Sigmoid colon (tissue), 7 donors: ENCODE results near the gene FBXO30. TPM values are rescaled to one million over a fixed set of nuclear protein-coding genes. Genes with fewer than 3 reads are reported as not detected.
A peak's percentile ranks its signal among the peaks of the same experiment; 100 is the strongest.

ENCODE experiments used
- DNase-seq: peaks from one replicate; pipeline ENCODE4 v3.0.0-alpha.2; 2019
- H3K27ac ChIP-seq, 4 donors: fragments of 200-600 bp; sonication (generic); one replicate each; pipeline ENCODE4 v1.5.1; 2016 to 2019; ENCODE audit warnings: mild to moderate bottlenecking in 1 of 4
- H3K27me3 ChIP-seq, 3 donors: fragments of 200-600 bp; sonication (generic); one replicate each; pipeline ENCODE4 v1.5.1; 2019; ENCODE audit warnings: mild to moderate bottlenecking in 1 of 3
- H3K36me3 ChIP-seq, 4 donors: fragments of 200-600 bp; sonication (generic); one replicate each; pipeline ENCODE4 v1.5.1; 2016 to 2019
- H3K4me1 ChIP-seq, 4 donors: fragments of 200-600 bp; sonication (generic); one replicate each; pipeline ENCODE4 v1.5.1; 2017 to 2019
- H3K4me3 ChIP-seq, 4 donors: fragments of 200-600 bp; sonication (generic); one replicate each; pipeline ENCODE4 v1.5.1; 2017 to 2019; ENCODE audit warnings: mild to moderate bottlenecking in 2 of 4, moderate library complexity in 1 of 4
- H3K9me3 ChIP-seq, 4 donors: fragments of 200-600 bp in 3 of 4; sonication (generic) in 3 of 4; one replicate each; pipeline versions ENCODE4 v1.5.1 to v1.6.1; 2013 to 2019
- EP300 ChIP-seq, 4 donors: sonication (generic); formaldehyde crosslinking; IDR thresholded peaks; one replicate each; pipeline ENCODE4 v1.6.1; 2017; ENCODE audit warnings: antibody characterized with exemption in 4 of 4
- POLR2A ChIP-seq, 2 donors: fragments of 450-650 bp; IDR thresholded peaks; one replicate each; pipeline ENCODE4 v1.6.1; 2016; ENCODE audit warnings: antibody characterized with exemption in 2 of 2, mild to moderate bottlenecking in 2 of 2, moderate library complexity in 2 of 2
- POLR2AphosphoS5 ChIP-seq, 4 donors: sonication (generic); formaldehyde crosslinking; IDR thresholded peaks; one replicate each; pipeline ENCODE4 v1.6.1; 2017; ENCODE audit warnings: antibody characterized with exemption in 4 of 4
- WGBS, 2 donors: extraction: QIAGEN DNeasy Blood & Tissue Kit; methylation state at CpG; one replicate each; pipeline ENCODE4 v1.1.7; 2013; 5-methylcytosine and 5-hydroxymethylcytosine counted together
- intact Hi-C: fragments of 100-400 bp; cut with DNase I; formaldehyde crosslinking; loops from one replicate; pipeline ENCODE4 v1.15.1; 2023
- polyA plus RNA-seq, 3 donors: library from polyadenylated mRNA; stranded (reverse); fragments of 200-250 nt; gene quantifications; one replicate each; pipeline ENCODE4 v1.2.3, GENCODE V29; 2013
- total RNA-seq, 4 donors: library from RNA; depleted of rRNA; stranded (reverse); fragments of >200 nt; gene quantifications; one replicate each; pipeline ENCODE4 v1.1.0, GENCODE V29; 2016
- TF ChIP-seq, protein P1 (sequence below), 4 experiments: fragments of 450-650 bp in 3 of 4; fragments of 200-600 bp in 1 of 4; IDR thresholded peaks; one replicate each; pipeline ENCODE4 v1.5.1; 2016 to 2019; ENCODE audit warnings: antibody characterized with exemption in 4 of 4, mild to moderate bottlenecking in 3 of 4, moderate library complexity in 2 of 4
- donor health status: healthy with polysubstance abuse.
- donor health status: Bipolar disorder and iron deficiency.
- donor health status: healthy.

FBXO30 gene
- total and polyA plus RNA-seq, 7 donors, result 2.3 to 53.9 (median 37.9) TPM

DNA sequence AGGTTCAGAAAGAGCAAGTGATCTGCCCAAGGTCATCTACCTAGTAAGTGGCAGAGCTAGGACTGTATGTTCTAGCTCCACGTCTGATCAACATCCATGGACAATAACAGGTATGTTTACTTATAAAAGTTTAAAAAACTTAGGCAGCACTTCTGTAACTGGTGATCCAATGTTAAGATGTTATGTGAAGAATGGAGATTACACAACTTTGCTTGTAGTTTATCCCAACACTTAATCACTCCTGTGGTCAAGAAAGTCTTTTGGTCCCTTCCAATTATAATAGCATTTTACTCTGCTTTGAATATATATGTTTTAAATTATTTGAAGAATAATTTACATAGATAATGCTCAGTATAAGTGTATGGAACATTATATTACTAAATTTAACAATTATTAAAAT, 4.8 kb downstream of the FBXO30 start:
- peaks cover 0 to 75% (median 44%) of the 10 kb centered on the region in 4 donors for H3K4me1 ChIP-seq
- H3K4me3 ChIP-seq, result peak overlapping the region in 3 of 4 donors; percentile 0 to 15 (median 2)

DNA sequence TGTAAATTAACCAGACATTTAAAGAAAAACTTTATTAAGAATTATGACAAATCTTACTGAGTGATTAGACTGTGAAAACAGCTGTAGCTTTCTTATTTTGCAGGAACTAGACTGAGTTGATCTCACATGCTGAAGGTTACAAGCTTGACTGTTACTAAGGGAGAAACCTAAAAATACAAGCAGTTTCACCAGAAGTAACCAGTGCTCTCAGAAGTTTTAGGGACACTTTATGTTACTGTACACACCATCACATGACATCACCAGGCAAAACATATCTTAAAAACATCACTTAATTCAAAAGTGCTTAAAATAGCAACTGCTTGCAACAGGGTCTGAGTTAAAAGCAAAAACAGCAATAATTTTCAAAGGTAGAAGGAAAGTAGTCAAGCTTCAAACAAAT, 5.4 kb downstream of the FBXO30 start:
- Histone ChIP-seq H3K9me3 (no peaks in the 10 kb centered on the region), H3K4me1 (peaks cover 0 to 81% (median 47%) of the 10 kb centered on the region in 4 donors), H3K4me3 (peak overlapping the region in 1 of 4 donors; percentile 2), H3K27ac (peak overlapping the region; percentile 50 to 98 (median 93)), H3K36me3 (peaks cover 0 to 20% (median 5%) of the 10 kb centered on the region in 4 donors), H3K27me3 (no peaks in the 10 kb centered on the region)
- DNase-seq, result no peak
- intact Hi-C loops, result no loop called here
- TF ChIP-seq EP300 (IDR thresholded peaks at IDR 0.05) (no peak), POLR2AphosphoS5 (IDR thresholded peaks at IDR 0.05) (no peak), POLR2A (IDR thresholded peaks at IDR 0.05) (no peak)
- TF ChIP-seq, protein P1, sequence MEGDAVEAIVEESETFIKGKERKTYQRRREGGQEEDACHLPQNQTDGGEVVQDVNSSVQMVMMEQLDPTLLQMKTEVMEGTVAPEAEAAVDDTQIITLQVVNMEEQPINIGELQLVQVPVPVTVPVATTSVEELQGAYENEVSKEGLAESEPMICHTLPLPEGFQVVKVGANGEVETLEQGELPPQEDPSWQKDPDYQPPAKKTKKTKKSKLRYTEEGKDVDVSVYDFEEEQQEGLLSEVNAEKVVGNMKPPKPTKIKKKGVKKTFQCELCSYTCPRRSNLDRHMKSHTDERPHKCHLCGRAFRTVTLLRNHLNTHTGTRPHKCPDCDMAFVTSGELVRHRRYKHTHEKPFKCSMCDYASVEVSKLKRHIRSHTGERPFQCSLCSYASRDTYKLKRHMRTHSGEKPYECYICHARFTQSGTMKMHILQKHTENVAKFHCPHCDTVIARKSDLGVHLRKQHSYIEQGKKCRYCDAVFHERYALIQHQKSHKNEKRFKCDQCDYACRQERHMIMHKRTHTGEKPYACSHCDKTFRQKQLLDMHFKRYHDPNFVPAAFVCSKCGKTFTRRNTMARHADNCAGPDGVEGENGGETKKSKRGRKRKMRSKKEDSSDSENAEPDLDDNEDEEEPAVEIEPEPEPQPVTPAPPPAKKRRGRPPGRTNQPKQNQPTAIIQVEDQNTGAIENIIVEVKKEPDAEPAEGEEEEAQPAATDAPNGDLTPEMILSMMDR (IDR thresholded peaks at IDR 0.05), result no peak

More for the DNA sequence above, 4.8 kb downstream of the FBXO30 start:
- no peak for DNase-seq
- Histone ChIP-seq H3K27me3 (no peaks in the 10 kb centered on the region), H3K27ac (peak overlapping the region; percentile 50 to 98 (median 93)), H3K9me3 (no peaks in the 10 kb centered on the region), H3K36me3 (peaks cover 0 to 14% (median 5%) of the 10 kb centered on the region in 4 donors)
- 75 to 79% methylated on average over 1 of the region's 1 CpG for WGBS, 2 donors
- TF ChIP-seq EP300 (IDR thresholded peaks at IDR 0.05) (no peak), POLR2A (IDR thresholded peaks at IDR 0.05) (no peak), POLR2AphosphoS5 (IDR thresholded peaks at IDR 0.05) (no peak)
- TF ChIP-seq, protein P1 (IDR thresholded peaks at IDR 0.05), result no peak
- intact Hi-C loops, result no loop called here

DNA sequence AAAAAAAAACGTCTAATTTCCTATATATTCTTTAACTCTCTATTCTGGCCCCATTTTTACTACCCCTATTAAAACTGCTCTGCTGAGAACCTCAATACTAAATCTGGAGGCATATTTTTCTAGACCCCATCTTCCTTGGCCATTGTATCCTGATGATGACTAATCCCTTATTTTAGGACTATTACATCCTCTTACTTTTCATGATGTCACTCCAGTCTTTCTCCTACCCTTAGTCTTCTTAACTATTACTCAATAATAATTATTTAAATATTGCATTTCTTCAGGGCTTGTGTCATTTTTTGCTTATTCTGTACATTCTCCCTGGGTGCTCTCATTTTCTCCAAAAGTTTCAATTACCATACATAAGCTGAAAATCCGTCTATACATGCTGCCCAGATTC, 6.4 kb downstream of the FBXO30 start:
- Histone ChIP-seq H3K27me3 (no peaks in the 10 kb centered on the region), H3K4me3 (no peak overlapping the region), H3K36me3 (peaks cover 0 to 27% (median 5%) of the 10 kb centered on the region in 4 donors), H3K27ac (peak overlapping the region; percentile 50 to 98 (median 93)), H3K4me1 (peaks cover 0 to 91% (median 47%) of the 10 kb centered on the region in 4 donors), H3K9me3 (no peaks in the 10 kb centered on the region)
- intact Hi-C loops, result no loop called here
- no peak for DNase-seq
- 80 to 87% methylated on average over 2 of the region's 2 CpGs for WGBS, 2 donors
- TF ChIP-seq POLR2AphosphoS5 (IDR thresholded peaks at IDR 0.05), result no peak
- TF ChIP-seq, protein P1 (IDR thresholded peaks at IDR 0.05), result no peak
- no peak for TF ChIP-seq EP300 (IDR thresholded peaks at IDR 0.05)
- no peak for TF ChIP-seq POLR2A (IDR thresholded peaks at IDR 0.05)

DNA sequence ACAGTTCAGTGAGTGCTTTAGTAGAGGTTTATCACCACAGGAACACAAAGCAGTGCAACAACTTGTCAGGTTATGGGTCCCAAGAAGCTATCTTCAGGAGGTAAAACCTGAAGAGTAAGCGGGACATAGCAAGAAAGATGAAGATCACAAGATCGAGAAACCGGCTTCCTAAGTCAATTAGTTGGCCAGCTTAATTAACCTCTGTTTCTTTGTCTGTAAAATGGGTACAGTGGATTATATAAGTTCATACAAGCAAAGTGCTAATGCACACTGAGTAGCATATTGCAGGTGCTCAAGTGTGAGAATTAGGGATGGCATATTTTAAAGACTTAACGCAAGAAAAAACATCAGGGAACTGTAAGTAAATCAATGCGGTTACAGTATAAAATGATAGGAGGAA, 12.5 kb downstream of the FBXO30 start:
- H3K27me3 ChIP-seq, result no peaks in the 10 kb centered on the region
- TF ChIP-seq POLR2AphosphoS5 (IDR thresholded peaks at IDR 0.05) (no peak), POLR2A (IDR thresholded peaks at IDR 0.05) (no peak), EP300 (IDR thresholded peaks at IDR 0.05) (no peak)
- TF ChIP-seq, protein P1 (IDR thresholded peaks at IDR 0.05), result no peak
- H3K27ac ChIP-seq, result peak overlapping the region in 2 of 4 donors; percentile 10 to 52
- peaks cover 0 to 42% (median 5%) of the 10 kb centered on the region in 4 donors for H3K36me3 ChIP-seq
- H3K4me3 ChIP-seq, result no peak overlapping the region
- H3K4me1 ChIP-seq, result peaks cover 0 to 89% (median 23%) of the 10 kb centered on the region in 4 donors
- H3K9me3 ChIP-seq, result no peaks in the 10 kb centered on the region
- DNase-seq, result no peak
- 97 to 99% methylated on average over 5 of the region's 5 CpGs for WGBS, 2 donors
- intact Hi-C loops, result loop anchor here (2.0 kb wide), 1 partner anchor 69 kb away; no protein-coding TSS in a partner anchor

DNA sequence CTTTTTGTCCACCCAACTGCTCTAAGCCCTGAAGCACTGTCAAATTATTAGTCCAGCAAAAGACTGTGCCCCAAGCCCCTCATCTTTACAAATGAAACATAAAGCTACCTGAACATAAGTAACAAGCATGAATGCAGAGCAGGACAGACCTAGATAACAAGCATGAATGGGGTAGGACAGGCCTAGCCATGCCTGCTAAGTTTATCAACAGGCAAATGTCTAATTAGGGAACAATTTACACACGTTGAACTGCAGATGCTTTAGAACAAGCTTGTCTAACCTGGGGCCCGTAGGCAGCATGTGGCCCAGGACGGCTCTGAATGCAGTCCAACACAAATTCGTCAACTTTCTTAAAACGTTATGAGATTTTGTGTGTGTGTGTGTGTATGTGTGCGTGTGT, 13.6 kb downstream of the FBXO30 start:
- intact Hi-C loops, result no loop called here
- Histone ChIP-seq H3K27ac (peak overlapping the region in 3 of 4 donors; percentile 10 to 67 (median 52)), H3K36me3 (peaks cover 0 to 40% (median 3%) of the 10 kb centered on the region in 4 donors), H3K4me3 (no peak overlapping the region), H3K4me1 (peaks cover 0 to 89% (median 21%) of the 10 kb centered on the region in 4 donors), H3K9me3 (no peaks in the 10 kb centered on the region), H3K27me3 (no peaks in the 10 kb centered on the region)
- TF ChIP-seq POLR2AphosphoS5 (IDR thresholded peaks at IDR 0.05) (no peak), POLR2A (IDR thresholded peaks at IDR 0.05) (no peak)
- TF ChIP-seq, protein P1 (IDR thresholded peaks at IDR 0.05), result no peak
- 89 to 92% methylated on average over 6 of the region's 6 CpGs for WGBS, 2 donors
- DNase-seq, result no peak
